Head of caudate nucleus (tissue), 42 donors: Measurements from ENCODE around the gene UNC5C.
"Not testable (repeated sequence)": the region's sequence is repeated elsewhere in the genome, so short reads cannot be mapped to it uniquely, and the experiment has no call there.

Source experiments
- DNase-seq, 42 donors: peaks; one replicate each; pipeline versions ENCODE4 v3.0.0 to v3.0.0-alpha.2; 2020 to 2021; ENCODE audit warnings: mixed read lengths in 7 of 42
- intact Hi-C: fragments of 100-400 bp; cut with DNase I; formaldehyde crosslinking; loops from one replicate; pipeline ENCODE4 v1.15.0; 2022

UNC5C gene

GRCh38 chr4:95181243-95181995 is 367.4 kb downstream of the UNC5C start:
- intact Hi-C loops = no loop called here
- peak in 31 of 42 donors; percentile 22 to 75 (median 52) for DNase-seq

- DNase-seq = peak in 1 of 42 donors; percentile 18
- intact Hi-C loops = no loop called here
These were observed 368.1 kb downstream of the UNC5C start for GRCh38 chr4:95180531-95181242.

DNA sequence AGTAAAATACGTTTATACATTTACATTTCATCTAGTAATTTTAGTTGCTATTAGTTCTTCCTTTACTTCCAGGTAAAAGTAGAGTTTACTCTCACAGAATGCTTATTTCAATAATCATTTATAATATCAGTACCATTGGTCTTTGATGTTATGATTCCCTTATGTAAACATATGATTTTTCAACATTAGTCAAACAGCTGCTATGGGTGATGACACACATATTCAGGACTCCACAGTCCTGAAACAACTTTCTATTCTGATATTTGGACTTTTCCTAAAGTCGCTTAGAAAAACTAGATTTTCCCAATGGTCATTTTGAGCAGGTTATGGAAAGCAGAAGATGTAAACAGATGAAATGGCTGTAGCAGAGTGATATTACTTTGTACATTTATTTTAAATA is 369.8 kb downstream of the UNC5C start:
- DNase-seq = no peak
- intact Hi-C loops = no loop called here

GRCh38 chr4:95171377-95171776 is 377.4 kb downstream of the UNC5C start:
- intact Hi-C loops, DNase-seq: not testable (repeated sequence)

GRCh38 chr4:95170176-95170575 is 378.6 kb downstream of the UNC5C start:
- DNase-seq = peak; percentile 32 to 89 (median 73)
- intact Hi-C loops = no loop called here

GRCh38 chr4:95167805-95168204 is 381.0 kb downstream of the UNC5C start:
- no peak for DNase-seq
- intact Hi-C loops = loop anchor here (5.0 to 10.0 kb wide), 2 partner anchors 379 to 857 kb away; partner anchors contain the start of gene UNC5C

DNA sequence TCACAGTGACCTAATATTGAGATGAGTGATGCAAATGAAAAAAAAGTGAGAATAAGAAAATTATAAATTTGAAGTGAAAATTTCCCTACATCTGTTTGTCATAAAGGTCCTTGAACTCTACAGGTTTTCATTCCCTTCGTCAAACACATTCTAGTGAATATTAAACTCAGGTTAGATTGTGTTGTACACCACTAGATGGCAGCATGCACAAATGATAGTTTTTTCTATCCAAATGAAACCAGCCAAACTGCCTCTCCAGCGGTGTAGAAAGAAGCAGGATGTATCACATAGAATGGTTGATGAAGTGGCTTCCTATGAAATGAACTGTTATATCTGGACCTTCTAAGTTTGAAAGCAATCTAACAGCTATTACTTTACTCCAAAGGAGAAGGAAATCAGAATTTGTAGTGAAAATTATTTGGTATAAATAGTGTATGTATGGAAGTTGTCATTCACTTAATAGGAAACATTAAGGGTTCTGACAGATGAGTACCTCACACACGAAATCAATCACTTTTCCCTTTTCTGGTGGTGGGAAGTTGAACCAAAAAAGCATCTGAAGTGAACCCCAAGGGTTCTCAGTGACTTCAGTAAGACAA is 382.7 kb downstream of the UNC5C start:
- intact Hi-C loops = loop anchor here (5.0 to 10.0 kb wide), 2 partner anchors 381 to 859 kb away; partner anchors contain the start of gene UNC5C
- peak in 22 of 42 donors; percentile 25 to 85 (median 60) for DNase-seq

- DNase-seq = no peak
- intact Hi-C loops = loop anchor here (10.0 kb wide), 1 partner anchor 862 kb away; no protein-coding TSS in a partner anchor
These were observed 385.9 kb downstream of the UNC5C start for GRCh38 chr4:95162867-95163266.

DNA sequence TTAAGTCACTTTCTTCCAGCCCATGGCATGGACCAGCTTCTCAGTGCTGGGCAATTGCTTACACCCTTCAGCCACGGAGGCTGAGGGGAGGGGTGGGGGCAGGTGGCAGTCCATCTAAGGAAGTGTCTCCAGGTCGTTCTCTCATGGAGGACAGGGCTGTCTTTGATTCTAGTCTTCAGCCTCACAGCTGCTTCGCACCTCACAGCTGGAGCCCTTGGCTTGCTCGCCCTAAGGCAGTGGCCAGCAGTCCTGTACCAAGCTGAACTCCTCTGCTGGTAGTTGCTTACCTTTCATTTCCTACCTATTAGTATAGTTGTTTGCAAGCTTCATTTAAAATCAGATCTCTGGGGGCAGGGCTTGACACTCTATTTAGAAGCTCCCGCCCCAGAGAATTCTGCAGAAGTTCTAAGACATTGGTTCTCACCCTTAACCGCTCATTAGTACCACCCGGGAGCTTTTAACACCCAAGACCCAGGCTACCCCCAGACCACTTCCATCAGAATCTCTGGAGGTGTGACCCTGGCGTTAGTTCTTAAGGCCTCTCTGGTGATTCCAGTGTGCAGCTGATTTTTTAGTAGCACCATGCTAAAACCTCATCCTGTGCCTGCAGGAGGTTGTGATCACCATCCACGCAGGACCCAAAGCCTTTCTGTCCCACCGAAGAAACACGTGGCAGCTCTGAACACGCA is 386.8 kb downstream of the UNC5C start:
- no peak for DNase-seq
- intact Hi-C loops = loop anchor here (10.0 kb wide), 1 partner anchor 863 kb away; no protein-coding TSS in a partner anchor

GRCh38 chr4:95159384-95159783 is 389.4 kb downstream of the UNC5C start:
- no peak for DNase-seq
- intact Hi-C loops = no loop called here

DNA sequence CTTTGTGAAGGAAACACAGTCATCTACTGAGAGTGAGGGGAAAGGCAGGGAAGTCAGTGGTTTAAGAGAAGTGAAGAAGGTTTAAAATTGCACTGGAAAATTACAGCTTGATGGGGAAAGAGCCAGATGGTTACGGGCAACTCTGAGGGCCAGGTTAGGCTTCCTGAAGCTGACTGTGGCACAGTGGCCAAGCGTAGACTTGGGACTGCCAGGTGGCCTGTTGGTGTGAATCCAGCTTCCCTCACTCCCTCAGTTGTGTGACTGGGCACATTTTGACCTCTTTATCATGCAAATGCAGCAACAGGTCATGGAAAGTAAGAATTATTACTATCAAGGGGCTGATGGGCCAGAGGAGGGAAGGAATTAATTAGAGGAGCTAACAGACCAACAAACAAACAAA is 390.1 kb downstream of the UNC5C start:
- no peak for DNase-seq
- intact Hi-C loops = no loop called here

DNA sequence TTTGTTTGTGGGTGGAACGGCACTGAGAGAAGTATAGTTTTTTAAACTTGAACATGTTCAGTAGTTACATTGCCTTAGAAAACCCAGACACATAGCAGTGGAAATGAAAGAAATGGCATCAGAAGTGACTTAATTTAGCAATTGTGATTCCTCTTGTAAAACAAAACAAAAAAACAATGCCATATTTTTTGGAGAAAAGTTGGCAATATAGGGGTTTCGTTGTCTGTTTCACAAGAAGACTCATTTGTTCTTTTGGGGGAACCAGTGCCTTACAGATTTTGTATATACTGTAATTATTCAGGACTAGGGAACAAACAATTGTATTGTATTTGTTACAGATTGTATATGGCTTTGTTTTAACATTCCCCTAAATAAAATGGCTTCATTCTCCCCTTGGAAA is 390.7 kb downstream of the UNC5C start:
- DNase-seq = no peak
- intact Hi-C loops = no loop called here

GRCh38 chr4:95157596-95157995 is 391.2 kb downstream of the UNC5C start:
- no peak for DNase-seq
- intact Hi-C loops = no loop called here

GRCh38 chr4:95156452-95156765 is 392.4 kb downstream of the UNC5C start:
- intact Hi-C loops = no loop called here
- no peak for DNase-seq

DNA sequence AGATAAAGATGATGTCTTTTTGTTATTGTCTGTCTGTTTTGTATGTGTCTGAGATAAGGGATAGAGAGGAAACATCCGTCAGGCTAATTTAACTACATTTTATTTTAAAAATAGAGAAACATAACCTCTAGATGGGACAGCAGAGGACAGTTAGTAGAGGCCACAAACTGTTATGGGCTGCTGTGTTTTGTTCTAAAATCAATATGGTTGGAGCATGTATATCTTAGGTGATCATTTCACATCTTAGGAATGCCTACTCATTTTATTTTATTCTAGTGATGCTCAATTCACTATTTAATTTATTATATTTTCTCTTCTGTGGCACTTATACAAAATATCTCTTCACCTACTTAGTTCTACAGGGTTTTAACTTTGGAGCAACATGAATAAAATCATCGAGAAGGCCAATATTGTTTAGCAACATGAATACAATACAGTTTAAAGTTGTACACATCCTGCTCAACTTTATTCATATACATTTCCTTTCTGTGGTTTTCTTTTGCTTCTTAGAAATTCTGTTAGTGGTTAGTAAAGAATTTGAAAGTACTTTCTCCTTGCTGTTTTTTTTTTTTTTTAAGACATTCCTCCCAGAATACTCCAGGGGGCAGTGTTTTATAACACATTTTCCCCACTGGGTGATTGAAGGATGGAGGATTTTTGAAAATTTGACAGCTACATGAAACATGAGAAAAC is 392.9 kb downstream of the UNC5C start:
- intact Hi-C loops = no loop called here
- peak in 1 of 42 donors; percentile 40 for DNase-seq

DNA sequence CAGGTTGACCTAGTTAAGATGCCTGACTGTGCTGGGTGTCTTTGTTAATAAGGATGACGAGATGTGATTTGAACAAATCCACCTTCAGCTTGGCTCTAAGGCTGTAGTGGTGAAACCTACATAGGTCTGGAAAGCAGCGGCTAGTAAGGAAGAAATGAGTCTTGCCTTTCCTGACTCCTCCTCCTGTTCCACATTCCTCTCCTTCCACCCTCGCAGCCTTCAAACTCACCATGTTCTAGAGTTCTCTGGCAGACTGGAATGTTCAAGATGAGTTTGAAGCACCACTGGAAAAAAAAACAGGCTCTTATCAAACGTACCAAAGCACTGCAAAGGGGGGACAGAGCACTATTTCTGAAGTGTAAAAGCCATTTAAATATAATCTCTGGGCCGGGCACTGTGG is 395.6 kb downstream of the UNC5C start:
- intact Hi-C loops = no loop called here
- no peak for DNase-seq

- no peak for DNase-seq
- intact Hi-C loops = no loop called here
These were observed 397.5 kb downstream of the UNC5C start for GRCh38 chr4:95151255-95151654.

DNA sequence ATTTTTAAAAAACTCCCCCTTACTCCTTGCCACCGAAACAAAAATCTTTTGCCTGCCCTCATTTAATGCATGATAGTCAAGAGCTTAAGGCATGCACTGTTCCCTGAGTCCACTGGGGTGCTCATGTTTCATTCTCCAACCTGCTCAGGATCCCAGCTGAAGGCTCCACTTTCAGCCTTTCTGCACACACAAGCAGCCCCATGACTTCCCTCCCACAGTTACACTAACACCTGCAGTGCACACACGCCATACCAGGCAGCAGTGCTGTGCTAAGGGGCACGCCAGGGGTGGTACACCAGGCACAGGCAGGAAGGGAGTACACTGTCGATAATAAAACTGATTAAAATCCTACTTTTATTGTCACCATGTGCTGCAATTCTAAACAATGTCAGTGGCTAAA is 405.8 kb downstream of the UNC5C start:
- no peak for DNase-seq

GRCh38 chr4:95141361-95141760 is 407.4 kb downstream of the UNC5C start:
- intact Hi-C loops = no loop called here

More for the DNA sequence above, 405.8 kb downstream of the UNC5C start:
- intact Hi-C loops = no loop called here

More at GRCh38 chr4:95141361-95141760, 407.4 kb downstream of the UNC5C start:
- DNase-seq = no peak
